HG03378 (cell line): Measurements from ENCODE around the gene ARFIP2.

ENCODE experiments used
- ATAC-seq: cut with Tn5 transposase; IDR thresholded peaks from one replicate; pipeline ENCODE4 v1.9.1; 2021; ENCODE audit warnings: mild to moderate bottlenecking, moderate library complexity; ENCODE audit not compliant: unreplicated experiment

ARFIP2 gene

GRCh38 chr11:6483015-6483414 lies 1.9 kb upstream of the ARFIP2 start:
- ATAC-seq = no peak

DNA sequence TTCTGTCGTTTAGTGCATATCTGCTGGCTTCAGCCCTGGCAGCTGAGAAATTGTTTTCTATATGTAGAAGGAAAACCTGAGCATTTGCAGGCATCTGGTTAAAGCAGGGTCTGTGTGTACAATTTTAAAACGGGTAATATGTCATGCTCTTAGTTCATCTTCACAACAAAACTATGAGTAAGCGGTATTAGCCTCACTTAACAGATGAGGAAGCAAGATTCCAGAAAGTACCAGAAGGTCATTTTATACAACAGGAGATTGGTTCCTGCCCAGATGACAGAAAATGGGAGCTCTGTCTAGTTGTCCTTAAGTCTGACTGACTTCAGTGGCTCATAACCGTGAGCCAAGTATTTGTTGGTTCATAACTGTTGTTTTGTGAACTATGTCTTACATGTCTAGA lies 1.3 kb upstream of the ARFIP2 start:
- ATAC-seq = no peak

DNA sequence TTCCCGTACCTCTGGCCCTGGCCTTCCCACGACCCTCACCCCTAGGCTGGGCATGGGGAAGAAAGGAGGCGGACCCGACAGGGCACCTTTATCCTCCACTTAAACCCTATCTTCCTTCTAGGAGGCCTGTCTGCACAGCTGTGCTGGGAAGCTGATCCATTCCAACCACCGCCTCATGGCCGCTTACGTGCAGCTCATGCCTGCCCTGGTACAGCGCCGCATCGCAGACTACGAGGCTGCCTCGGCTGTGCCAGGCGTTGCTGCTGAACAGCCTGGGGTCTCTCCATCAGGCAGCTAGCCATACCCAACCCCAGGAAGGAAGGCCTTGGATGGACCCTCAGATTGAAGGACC lies 769 bp upstream of the ARFIP2 start:
- no peak for ATAC-seq

DNA sequence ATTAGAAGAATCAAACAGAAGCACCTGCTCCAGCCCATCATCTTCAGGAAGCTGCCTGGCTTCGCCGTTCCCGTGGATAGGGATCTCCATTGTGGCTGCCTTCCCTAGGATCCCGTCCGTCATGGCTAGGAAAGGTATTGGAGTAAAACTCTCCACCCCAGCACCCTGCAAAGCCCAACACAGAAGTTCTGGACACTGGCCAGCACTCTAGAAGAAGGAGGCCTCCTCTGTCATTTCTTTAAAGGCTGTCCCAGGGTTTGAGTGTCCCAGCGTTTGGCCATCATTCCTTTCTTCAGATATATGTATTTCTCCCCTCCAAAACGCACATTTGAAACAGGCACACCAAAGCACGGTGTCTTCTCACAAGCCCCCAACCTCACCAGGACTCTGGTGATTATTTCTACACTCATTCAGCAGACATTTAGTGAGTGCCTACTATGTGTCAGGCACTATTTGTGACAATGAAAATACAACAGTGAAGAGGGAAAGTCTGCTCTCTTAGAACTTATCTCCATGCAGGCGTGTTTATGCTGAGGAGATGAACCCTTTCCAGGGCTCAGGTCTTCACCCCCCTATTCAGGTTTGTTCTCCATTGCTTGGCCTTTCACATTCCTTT lies 724 bp downstream of the ARFIP2 start:
- ATAC-seq = no peak

- no peak for ATAC-seq
These were observed 4.6 kb downstream of the ARFIP2 start for GRCh38 chr11:6476571-6476970.

- ATAC-seq = no peak
These were observed 5.2 kb downstream of the ARFIP2 start for GRCh38 chr11:6475936-6476335.

- ATAC-seq = no peak
These were observed 6.2 kb downstream of the ARFIP2 start for GRCh38 chr11:6474806-6475500.

GRCh38 chr11:6474413-6474792 lies 6.7 kb downstream of the ARFIP2 start:
- ATAC-seq = no peak

DNA sequence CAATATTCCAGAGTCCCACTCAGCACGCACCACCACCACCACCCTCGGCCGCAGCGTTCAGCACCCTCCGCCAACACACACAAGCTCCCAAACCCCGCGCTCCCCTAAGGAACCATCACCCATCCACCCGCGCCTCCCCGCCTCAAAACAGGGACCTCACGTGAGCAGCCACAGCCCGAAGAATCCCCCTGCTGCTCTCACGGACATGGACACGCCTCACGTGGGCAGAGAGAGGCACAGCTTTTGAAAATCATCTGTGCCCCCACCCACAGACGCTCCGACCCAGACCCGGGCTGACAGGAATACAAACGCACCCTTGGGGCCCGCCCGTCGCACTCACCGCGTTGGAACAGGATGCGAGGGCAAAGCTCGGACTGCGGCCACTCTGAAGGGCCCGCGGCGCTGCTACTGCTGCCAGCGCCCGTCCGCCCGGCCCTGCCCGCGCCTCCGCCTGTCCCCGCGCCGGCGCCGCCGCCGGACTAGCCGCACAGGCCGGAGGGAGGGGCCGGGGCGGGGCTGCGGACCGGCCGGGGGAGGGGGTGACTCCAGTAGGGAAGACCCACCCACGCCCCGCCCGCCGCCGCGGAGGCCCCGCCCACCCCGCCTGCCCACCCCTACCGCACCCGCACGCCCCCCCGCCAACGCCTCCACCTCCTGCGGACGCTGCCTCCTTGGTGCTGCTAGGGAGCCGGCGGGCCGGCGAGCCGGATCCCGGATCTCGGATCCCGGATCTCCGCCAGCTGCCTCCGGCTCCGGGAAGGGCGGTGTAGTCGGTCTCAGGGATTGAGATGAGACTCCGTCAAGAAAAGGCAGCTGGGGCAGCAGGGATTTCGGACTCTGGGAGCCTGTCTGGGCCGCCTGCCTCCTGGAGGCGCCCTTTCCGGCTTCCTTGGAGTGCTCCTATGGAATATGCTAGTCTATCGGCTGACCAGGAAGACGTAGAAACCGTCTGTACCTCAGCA lies 7.4 kb downstream of the ARFIP2 start, which contains the start of gene TRIM3:
Gene TRIM3, minus strand, starts transcription at position 491 of the 962 bp plus-strand sequence. CDS start 8,246 bp downstream, outside the sequence.
- ATAC-seq = peak; percentile 29

DNA sequence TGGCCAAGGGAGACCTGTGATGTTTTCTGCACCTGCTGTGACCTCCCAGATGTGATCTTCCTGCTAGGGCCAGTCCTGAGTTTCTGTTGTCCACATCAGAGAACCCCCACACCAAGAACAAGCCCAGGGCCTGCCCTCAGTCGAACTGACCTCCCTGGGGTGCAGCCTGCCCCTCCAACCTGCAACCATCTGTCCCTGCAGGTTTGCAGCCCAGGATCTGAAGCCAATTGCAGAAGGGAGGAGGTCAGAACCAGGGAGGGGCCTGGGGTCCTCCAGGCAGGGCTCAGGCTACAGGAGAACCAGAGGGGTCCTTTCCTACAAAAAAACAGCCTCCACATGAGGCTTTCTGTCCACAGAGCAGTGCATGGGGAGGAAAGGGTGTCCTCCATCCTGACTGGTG lies 8.2 kb downstream of the ARFIP2 start:
- ATAC-seq = no peak

- ATAC-seq = no peak
These were observed 11.5 kb downstream of the ARFIP2 start for GRCh38 chr11:6469599-6469998.

GRCh38 chr11:6468712-6469495 lies 12.2 kb downstream of the ARFIP2 start:
- peak; percentile 82 for ATAC-seq

GRCh38 chr11:6459099-6459450 lies 22.1 kb downstream of the ARFIP2 start:
- no peak for ATAC-seq

GRCh38 chr11:6458352-6459098 lies 22.6 kb downstream of the ARFIP2 start:
- ATAC-seq = no peak

GRCh38 chr11:6457581-6458320 lies 23.4 kb downstream of the ARFIP2 start:
- ATAC-seq = no peak

- no peak for ATAC-seq
These were observed 24.6 kb downstream of the ARFIP2 start for GRCh38 chr11:6456361-6457073.

DNA sequence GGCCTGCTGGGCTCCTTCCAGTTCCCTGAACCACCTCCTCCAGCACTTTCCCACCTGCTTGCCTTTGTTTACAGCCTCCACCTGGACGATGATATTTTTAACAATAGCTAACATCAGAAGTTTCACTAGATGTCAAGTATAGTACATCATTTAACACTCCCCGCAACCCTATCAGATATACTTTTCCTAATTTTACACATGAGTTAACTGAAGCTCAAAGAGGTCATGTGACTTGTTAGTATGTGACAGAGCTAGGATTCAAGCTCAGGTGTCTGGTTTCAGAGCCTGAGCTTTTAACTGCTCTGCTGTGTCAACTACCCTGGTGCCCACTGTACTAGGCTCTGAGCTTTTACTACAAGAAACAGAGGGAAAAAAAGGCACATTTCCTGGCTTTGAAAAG lies 26.1 kb downstream of the ARFIP2 start:
- ATAC-seq = no peak

- no peak for ATAC-seq
These were observed 28.0 kb downstream of the ARFIP2 start for GRCh38 chr11:6453152-6453551.

- no peak for ATAC-seq
These were observed 28.9 kb downstream of the ARFIP2 start for GRCh38 chr11:6452219-6452618.
